ENCODE results near the gene EML4.

Gene EML4

DNA sequence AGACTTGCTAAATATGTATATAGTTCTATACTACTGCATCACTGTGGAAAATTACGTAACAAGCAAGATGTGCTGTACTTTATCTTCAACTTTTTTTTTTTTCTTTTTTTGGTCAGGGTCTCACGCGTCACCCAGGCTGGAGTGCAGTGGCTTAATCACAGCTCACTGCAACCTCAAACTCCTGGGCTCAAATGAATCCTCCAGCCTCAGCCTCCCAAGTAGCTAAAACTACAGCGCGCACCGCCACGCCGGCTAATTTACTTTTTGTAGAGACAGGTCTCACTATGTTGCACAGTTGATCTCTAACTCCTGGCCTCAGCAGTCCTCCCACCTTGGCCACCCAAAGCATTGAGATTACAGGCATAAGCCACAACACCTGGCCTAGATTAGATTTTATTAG is 123.9 kb downstream of the EML4 start:
- no peak overlapping the region for H3K4me3 ChIP-seq (replicated peaks in 1 of 2; ENCODE audit: low read depth in 2 of 2, low read length in 2 of 2)
- no peak for TF ChIP-seq CTCF (IDR thresholded peaks at IDR 0.05; ENCODE audit: low read depth, low read length)
- no peak for DNase-seq (ENCODE audit: low read depth in 2 of 2)

GRCh38 chr2:42296226-42296625 is 127.1 kb downstream of the EML4 start:
- no peak overlapping the region for H3K4me3 ChIP-seq (replicated peaks in 1 of 2; ENCODE audit: low read depth in 2 of 2, low read length in 2 of 2)
- DNase-seq (ENCODE audit: low read depth in 2 of 2) = no peak
- no peak for TF ChIP-seq CTCF (IDR thresholded peaks at IDR 0.05; ENCODE audit: low read depth, low read length)

- H3K4me3 ChIP-seq (replicated peaks in 1 of 2; ENCODE audit: low read depth in 2 of 2, low read length in 2 of 2) = no peak overlapping the region
- no peak for TF ChIP-seq CTCF (IDR thresholded peaks at IDR 0.05; ENCODE audit: low read depth, low read length)
Observed at GRCh38 chr2:42297322-42297936, 128.3 kb downstream of the EML4 start.

GRCh38 chr2:42298132-42298531 is 129.0 kb downstream of the EML4 start:
- DNase-seq (ENCODE audit: low read depth in 2 of 2) = peak in 1 of 2 donors; percentile 39
- no peak overlapping the region for H3K4me3 ChIP-seq (replicated peaks in 1 of 2; ENCODE audit: low read depth in 2 of 2, low read length in 2 of 2)
- no peak for TF ChIP-seq CTCF (IDR thresholded peaks at IDR 0.05; ENCODE audit: low read depth, low read length)

More at GRCh38 chr2:42297322-42297936, 128.3 kb downstream of the EML4 start:
- DNase-seq (ENCODE audit: low read depth in 2 of 2) = no peak

DNA sequence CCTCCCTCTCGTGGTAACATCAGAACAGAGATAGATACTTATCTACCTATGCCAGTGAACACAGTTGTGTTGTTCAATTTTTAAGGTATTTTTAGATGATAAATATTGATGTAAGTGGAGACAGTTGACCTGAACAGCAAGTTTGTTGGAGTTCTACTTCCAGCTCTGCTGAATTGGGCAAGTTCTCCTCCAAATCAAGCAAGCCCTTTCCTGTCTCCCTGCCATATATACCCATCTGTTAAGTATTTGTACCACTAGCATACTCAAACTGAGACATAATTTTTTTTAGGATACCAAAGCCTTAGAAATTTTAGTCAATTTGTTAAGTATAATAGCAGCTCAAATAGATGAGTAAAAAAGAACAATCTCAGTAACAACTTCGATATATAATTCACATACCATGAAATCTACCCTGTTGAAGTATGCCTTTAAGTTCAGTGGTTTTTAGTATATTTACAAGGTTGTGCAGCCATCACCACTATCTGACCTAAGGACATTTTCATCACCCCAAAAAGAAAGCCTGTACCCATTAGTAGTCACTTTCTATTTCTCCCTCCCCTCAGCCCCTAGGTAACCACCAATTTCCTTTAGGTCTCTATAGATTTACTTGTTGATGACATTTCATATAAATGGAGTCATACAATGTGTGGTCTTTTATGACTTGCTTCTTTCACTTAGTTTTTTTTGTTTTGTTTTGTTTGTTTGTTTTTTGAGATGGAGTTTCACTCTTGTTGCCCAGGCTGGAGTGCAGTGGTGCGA is 130.0 kb downstream of the EML4 start:
- no peak for TF ChIP-seq CTCF (IDR thresholded peaks at IDR 0.05; ENCODE audit: low read depth, low read length)
- H3K4me3 ChIP-seq (replicated peaks in 1 of 2; ENCODE audit: low read depth in 2 of 2, low read length in 2 of 2) = no peak overlapping the region
- no peak for DNase-seq (ENCODE audit: low read depth in 2 of 2)

DNA sequence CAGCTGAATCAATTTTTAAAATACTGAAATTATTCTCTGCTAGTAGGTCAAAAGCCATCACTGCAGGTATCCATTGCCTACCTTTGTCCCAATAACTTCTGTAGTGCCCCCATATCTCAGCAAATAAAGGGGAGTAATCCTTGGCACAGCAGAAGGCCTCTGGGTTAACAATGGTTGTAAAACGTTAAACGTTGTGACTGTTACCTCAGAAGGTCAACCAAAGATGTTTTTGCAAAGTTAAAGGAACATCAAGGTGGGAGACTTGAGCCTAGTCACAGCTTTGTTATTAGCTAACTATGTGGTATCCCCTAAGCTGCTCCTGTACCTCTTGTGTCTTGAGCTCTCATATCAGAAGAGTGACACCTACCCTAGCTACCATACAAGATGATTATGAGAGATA is 131.4 kb downstream of the EML4 start:
- H3K4me3 ChIP-seq (replicated peaks in 1 of 2; ENCODE audit: low read depth in 2 of 2, low read length in 2 of 2) = no peak overlapping the region
- no peak for DNase-seq (ENCODE audit: low read depth in 2 of 2)
- no peak for TF ChIP-seq CTCF (IDR thresholded peaks at IDR 0.05; ENCODE audit: low read depth, low read length)
